ENCODE data around the gene MCTP1. TPM values are rescaled to one million over a fixed set of nuclear protein-coding genes. Genes with fewer than 3 reads are reported as not detected.

The MCTP1 gene
- total and polyA plus RNA-seq, 2 of the 8 experiments (the other 6 are each of a cell fraction or from before 2014, with no cell fraction given), result 0.56 to 3.4 TPM

- H4K91ac ChIP-seq (replicated peaks; ENCODE audit: insufficient read length, low read length), result no peak overlapping the region
- H3K4me2 ChIP-seq (ENCODE audit: insufficient read depth in 1 of 2, low read depth in 2 of 2, low read length in 2 of 2), result no peak overlapping the region
- no peak overlapping the region for H2BK12ac ChIP-seq (ENCODE audit: low read depth, low read length)
- no peak overlapping the region for H2BK20ac ChIP-seq (ENCODE audit: low read length)
- H3K4me1 ChIP-seq (replicated peaks in 1 of 4; ENCODE audit: control insufficient read depth in 3 of 4, insufficient read depth in 4 of 4, low read length in 3 of 4), result no peaks in the 10 kb centered on the region
- H4K8ac ChIP-seq (ENCODE audit: extremely low read depth, insufficient read depth, low read length), result no peak overlapping the region
- DNase-seq (ENCODE audit: low read depth in 1 of 2, low spot score in 2 of 2) (no peak), FAIRE-seq (no peak)
- H2BK5ac ChIP-seq (ENCODE audit: low read depth, low read length), result no peak overlapping the region
- TF ChIP-seq CEBPB (IDR thresholded peaks at IDR 0.05; ENCODE audit: low read depth, low read length), result no peak
- TF ChIP-seq HDAC2 (IDR thresholded peaks at IDR 0.05; ENCODE audit: borderline replicate concordance in 1 of 2, low read depth in 2 of 2, low read length in 2 of 2), result no peak
- no peak for TF ChIP-seq PHF8 (conservative IDR thresholded peaks at IDR 0.05; ENCODE audit: low read depth, low read length)
- TF ChIP-seq RBBP5 (IDR thresholded peaks at IDR 0.05; ENCODE audit: borderline replicate concordance, low read depth, low read length), result no peak
- no peak for TF ChIP-seq CTCF (IDR thresholded peaks at IDR 0.05; ENCODE audit: control extremely low read depth in 1 of 3, insufficient read depth in 1 of 3, low read depth in 1 of 3, low read length in 3 of 3)
- TF ChIP-seq GABPA (IDR thresholded peaks at IDR 0.05; ENCODE audit: borderline replicate concordance, insufficient read depth, low read length), result no peak
- no peak for TF ChIP-seq SP1 (IDR thresholded peaks at IDR 0.05; ENCODE audit: low read depth, low read length)
- no peak for TF ChIP-seq KDM1A (IDR thresholded peaks at IDR 0.05; ENCODE audit: borderline replicate concordance, low read length)
- WGBS, 2 experiments (ENCODE audit: extremely low coverage in 1 of 2, insufficient coverage in 1 of 2, insufficient read length in 1 of 2, insufficient replicate concordance in 2 of 2, low coverage in 1 of 2, low lambda C conversion rate in 2 of 2, missing lambda C conversion rate in 1 of 2), result 89% methylated on average over 5 of the region's 5 CpGs; no CpG with 5 or more reads in 1 of the 2 experiments
- H3K79me1 ChIP-seq (ENCODE audit: low read depth, low read length), result no peaks in the 10 kb centered on the region
- H2BK120ac ChIP-seq (replicated peaks; ENCODE audit: low read depth, low read length), result no peak overlapping the region
- H3K23ac ChIP-seq (ENCODE audit: insufficient read length), result no peak overlapping the region
- H3K27ac ChIP-seq (ENCODE audit: low read depth, low read length), result no peak overlapping the region
- H3K4me3 ChIP-seq (ENCODE audit: extremely low read depth in 1 of 4, insufficient read depth in 2 of 4, low read depth in 3 of 4, low read length in 4 of 4), result no peak overlapping the region
- H4K5ac ChIP-seq (ENCODE audit: insufficient read length, low read depth, low read length), result no peak overlapping the region
- no peaks in the 10 kb centered on the region for H3K27me3 ChIP-seq (replicated peaks in 1 of 4; ENCODE audit: control insufficient read depth in 3 of 4, extremely low read depth in 1 of 4, insufficient read depth in 3 of 4, low read length in 3 of 4)
- H3K18ac ChIP-seq (ENCODE audit: extremely low read depth, low read length), result no peak overlapping the region
- no peak overlapping the region for H2BK15ac ChIP-seq (ENCODE audit: low read length)
- no peak overlapping the region for H3K9ac ChIP-seq (replicated peaks in 1 of 4; ENCODE audit: extremely low read depth in 1 of 4, low read depth in 3 of 4, low read length in 3 of 4)
- H2AFZ ChIP-seq (ENCODE audit: low read length), result no peak overlapping the region
- no peaks in the 10 kb centered on the region for H3K23me2 ChIP-seq (ENCODE audit: low read depth, low read length)
- ChIA-PET POLR2A (ENCODE audit: partially characterized antibody) (no interaction called here), CTCF (ENCODE audit: partially characterized antibody) (interaction anchor here (0.7 to 1.4 kb wide), 2 partner anchors 16 to 39 kb away, joined by 3 read pairs; no protein-coding TSS in a partner anchor)
- H4K20me1 ChIP-seq (replicated peaks in 1 of 2; ENCODE audit: control insufficient read depth in 1 of 2, insufficient read depth in 2 of 2, low read length in 2 of 2), result no peaks in the 10 kb centered on the region
- no peaks in the 10 kb centered on the region for H3K36me3 ChIP-seq (ENCODE audit: control insufficient read depth in 2 of 4, insufficient read depth in 4 of 4, low read length in 3 of 4)
- no peak overlapping the region for H3K56ac ChIP-seq (replicated peaks; ENCODE audit: insufficient read length, low read depth, low read length)
- no peaks in the 10 kb centered on the region for H3K9me3 ChIP-seq (ENCODE audit: insufficient read depth in 2 of 2, low read depth in 1 of 2, low read length in 1 of 2)
- H3K79me2 ChIP-seq (ENCODE audit: control insufficient read depth in 1 of 2, insufficient read depth in 2 of 2, low read length in 2 of 2), result no peaks in the 10 kb centered on the region
- H3K4ac ChIP-seq (replicated peaks; ENCODE audit: insufficient read length, low read depth, low read length), result no peak overlapping the region
- H2AK5ac ChIP-seq (ENCODE audit: low read depth, low read length), result no peak overlapping the region
- no peak overlapping the region for H3K14ac ChIP-seq (ENCODE audit: insufficient read length)
These were observed 507.6 kb downstream of the MCTP1 start for GRCh38 chr5:94777056-94777880.

All from H1 (cell line).